Measurements from ENCODE around the gene FMN1. TPM values are rescaled to one million over a fixed set of nuclear protein-coding genes. Genes with fewer than 3 reads are reported as not detected.

Gene FMN1
- total RNA-seq, 2 donors from 2014 or later: 0.60 to 1.1 TPM

DNA sequence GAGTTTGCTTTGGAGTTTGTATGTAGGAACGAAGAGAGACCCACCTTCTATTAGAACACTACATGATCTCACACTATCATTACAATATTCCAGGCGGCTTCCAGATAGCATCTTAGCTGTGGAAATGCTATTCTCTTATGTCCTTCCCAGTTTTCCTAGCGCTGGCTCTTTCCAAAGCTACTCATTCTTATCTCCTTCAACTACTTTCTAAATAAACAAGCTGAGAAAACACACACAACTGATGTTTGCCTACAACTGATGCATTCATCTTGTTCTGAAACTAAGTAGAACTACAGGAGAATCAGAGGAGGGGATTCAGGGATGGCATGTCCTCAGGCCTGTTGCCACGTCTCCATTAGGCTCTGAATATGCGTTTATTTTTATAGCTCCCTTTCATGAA, 367.8 kb downstream of the FMN1 start:
- no peaks in the 10 kb centered on the region for H3K9me3 ChIP-seq (ENCODE audit: control insufficient read depth, low read length)
- Mint-ChIP-seq H3K4me3 (no peak overlapping the region), H3K4me1 (peaks cover 7% of the 10 kb centered on the region), H3K36me3 (ENCODE audit: low read depth) (no peaks in the 10 kb centered on the region), H3K27ac (no peak overlapping the region), H3K9me3 (no peaks in the 10 kb centered on the region), H3K27me3 (ENCODE audit: insufficient read depth) (no peaks in the 10 kb centered on the region)
- TF ChIP-seq, protein P1, sequence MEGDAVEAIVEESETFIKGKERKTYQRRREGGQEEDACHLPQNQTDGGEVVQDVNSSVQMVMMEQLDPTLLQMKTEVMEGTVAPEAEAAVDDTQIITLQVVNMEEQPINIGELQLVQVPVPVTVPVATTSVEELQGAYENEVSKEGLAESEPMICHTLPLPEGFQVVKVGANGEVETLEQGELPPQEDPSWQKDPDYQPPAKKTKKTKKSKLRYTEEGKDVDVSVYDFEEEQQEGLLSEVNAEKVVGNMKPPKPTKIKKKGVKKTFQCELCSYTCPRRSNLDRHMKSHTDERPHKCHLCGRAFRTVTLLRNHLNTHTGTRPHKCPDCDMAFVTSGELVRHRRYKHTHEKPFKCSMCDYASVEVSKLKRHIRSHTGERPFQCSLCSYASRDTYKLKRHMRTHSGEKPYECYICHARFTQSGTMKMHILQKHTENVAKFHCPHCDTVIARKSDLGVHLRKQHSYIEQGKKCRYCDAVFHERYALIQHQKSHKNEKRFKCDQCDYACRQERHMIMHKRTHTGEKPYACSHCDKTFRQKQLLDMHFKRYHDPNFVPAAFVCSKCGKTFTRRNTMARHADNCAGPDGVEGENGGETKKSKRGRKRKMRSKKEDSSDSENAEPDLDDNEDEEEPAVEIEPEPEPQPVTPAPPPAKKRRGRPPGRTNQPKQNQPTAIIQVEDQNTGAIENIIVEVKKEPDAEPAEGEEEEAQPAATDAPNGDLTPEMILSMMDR (conservative IDR thresholded peaks at IDR 0.05): no peak
- no peaks in the 10 kb centered on the region for H3K36me3 ChIP-seq (ENCODE audit: control insufficient read depth, insufficient read depth, low read length)
- no peaks in the 10 kb centered on the region for H3K27me3 ChIP-seq (ENCODE audit: control insufficient read depth, insufficient read depth, low read length, poor library complexity, severe bottlenecking)
- H3K4me3 ChIP-seq (ENCODE audit: low read length): no peak overlapping the region
- WGBS, 2 experiments (ENCODE audit: insufficient coverage in 1 of 2, insufficient read length in 1 of 2): 94 to 95% methylated on average over 5 of the region's 5 CpGs
- no peaks in the 10 kb centered on the region for H3K4me1 ChIP-seq (ENCODE audit: control insufficient read depth, insufficient read depth, low read length)
- no peak overlapping the region for H3K27ac ChIP-seq (ENCODE audit: low read depth, low read length)
- DNase-seq: no peak
- no peak overlapping the region for H3K9ac ChIP-seq (ENCODE audit: extremely low read depth, low read length, poor library complexity, severe bottlenecking)

DNA sequence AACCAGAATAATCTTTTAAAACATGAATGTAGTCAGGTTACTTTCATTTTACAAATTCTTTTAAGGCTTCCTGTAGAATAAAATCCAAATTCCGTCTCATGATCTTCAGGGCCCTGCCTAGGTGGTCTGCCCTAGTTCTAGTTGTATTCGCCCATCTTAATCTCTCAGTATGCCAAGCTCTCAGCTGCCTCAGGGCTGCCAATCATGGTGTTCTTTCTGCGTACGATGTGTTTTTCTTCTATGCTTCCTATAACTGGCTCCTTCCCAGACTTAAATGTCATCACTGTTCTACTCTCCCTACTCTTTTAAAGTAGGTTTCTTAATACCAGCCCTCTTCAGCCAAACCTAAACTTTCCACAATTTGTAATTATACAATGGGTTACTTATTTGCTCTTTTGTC, 369.3 kb downstream of the FMN1 start:
- no peaks in the 10 kb centered on the region for H3K27me3 ChIP-seq (ENCODE audit: control insufficient read depth, insufficient read depth, low read length, poor library complexity, severe bottlenecking)
- H3K27ac ChIP-seq (ENCODE audit: low read depth, low read length): no peak overlapping the region
- H3K27me3 Mint-ChIP-seq (ENCODE audit: insufficient read depth): no peaks in the 10 kb centered on the region
- no peak for DNase-seq
- no peaks in the 10 kb centered on the region for H3K4me1 ChIP-seq (ENCODE audit: control insufficient read depth, insufficient read depth, low read length)
- H3K9ac ChIP-seq (ENCODE audit: extremely low read depth, low read length, poor library complexity, severe bottlenecking): no peak overlapping the region
- H3K9me3 Mint-ChIP-seq: no peaks in the 10 kb centered on the region
- H3K9me3 ChIP-seq (ENCODE audit: control insufficient read depth, low read length): no peaks in the 10 kb centered on the region
- H3K4me3 Mint-ChIP-seq: no peak overlapping the region
- H3K36me3 Mint-ChIP-seq (ENCODE audit: low read depth): no peaks in the 10 kb centered on the region
- no peaks in the 10 kb centered on the region for H3K36me3 ChIP-seq (ENCODE audit: control insufficient read depth, insufficient read depth, low read length)
- no peak overlapping the region for H3K4me3 ChIP-seq (ENCODE audit: low read length)
- TF ChIP-seq, protein P1 (conservative IDR thresholded peaks at IDR 0.05): no peak
- 96 to 98% methylated on average over 4 of the region's 4 CpGs for WGBS, 2 experiments (ENCODE audit: insufficient coverage in 1 of 2, insufficient read length in 1 of 2)
- peaks cover 7% of the 10 kb centered on the region for H3K4me1 Mint-ChIP-seq
- H3K27ac Mint-ChIP-seq: no peak overlapping the region

DNA sequence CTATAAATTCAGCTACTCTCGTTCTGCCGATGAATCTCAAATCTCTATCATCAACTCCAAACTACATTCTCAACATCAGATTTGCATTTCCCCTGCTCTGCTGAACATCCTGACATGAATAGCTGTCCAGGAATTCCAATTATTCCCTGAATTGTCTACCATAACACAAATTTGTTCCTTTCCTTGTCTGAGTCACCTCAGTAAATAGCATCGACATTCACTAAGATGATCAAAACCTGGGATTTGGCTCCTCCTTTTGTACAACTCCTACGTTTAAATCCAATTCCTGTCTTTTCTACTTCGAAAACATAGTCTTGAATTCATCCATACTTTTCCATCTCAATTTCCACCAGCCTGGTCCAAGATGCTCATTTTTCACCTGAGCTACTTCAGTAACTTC, 369.7 kb downstream of the FMN1 start:
- H3K36me3 ChIP-seq (ENCODE audit: control insufficient read depth, insufficient read depth, low read length): no peaks in the 10 kb centered on the region
- Mint-ChIP-seq H3K4me3 (no peak overlapping the region), H3K27me3 (ENCODE audit: insufficient read depth) (no peaks in the 10 kb centered on the region), H3K27ac (no peak overlapping the region), H3K36me3 (ENCODE audit: low read depth) (no peaks in the 10 kb centered on the region), H3K9me3 (no peaks in the 10 kb centered on the region), H3K4me1 (peaks cover 7% of the 10 kb centered on the region)
- TF ChIP-seq, protein P1 (conservative IDR thresholded peaks at IDR 0.05): no peak
- no peaks in the 10 kb centered on the region for H3K9me3 ChIP-seq (ENCODE audit: control insufficient read depth, low read length)
- H3K4me1 ChIP-seq (ENCODE audit: control insufficient read depth, insufficient read depth, low read length): no peaks in the 10 kb centered on the region
- no peak overlapping the region for H3K9ac ChIP-seq (ENCODE audit: extremely low read depth, low read length, poor library complexity, severe bottlenecking)
- WGBS, 2 experiments (ENCODE audit: insufficient coverage in 1 of 2, insufficient read length in 1 of 2): 87 to 93% methylated on average over 5 of the region's 5 CpGs
- H3K27ac ChIP-seq (ENCODE audit: low read depth, low read length): no peak overlapping the region
- no peak overlapping the region for H3K4me3 ChIP-seq (ENCODE audit: low read length)
- H3K27me3 ChIP-seq (ENCODE audit: control insufficient read depth, insufficient read depth, low read length, poor library complexity, severe bottlenecking): no peaks in the 10 kb centered on the region
- no peak for DNase-seq

Data from endodermal cell (in vitro differentiated cells).